ENCODE results near the gene ITGB2.

The ITGB2 gene

DNA sequence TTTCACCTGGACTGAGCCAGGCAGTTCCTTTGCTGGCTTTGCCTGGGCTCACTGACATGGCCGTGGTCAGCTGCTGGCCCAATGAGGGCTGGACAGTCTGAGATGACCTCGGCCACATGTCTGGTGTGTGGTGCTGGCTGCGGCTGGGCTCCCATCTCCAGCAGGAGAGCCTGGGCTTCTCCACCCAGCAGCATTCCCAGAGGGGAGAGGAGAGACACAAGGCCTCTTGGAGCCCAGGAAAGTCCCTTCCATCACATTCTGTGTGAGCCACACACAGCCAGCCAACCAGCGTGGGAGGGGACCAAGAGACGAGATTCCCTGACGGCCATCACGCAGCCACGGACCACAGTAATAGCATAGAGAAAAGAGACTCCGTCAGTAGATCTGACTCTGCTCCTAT, 81.7 kb downstream of the ITGB2 start:
- Histone ChIP-seq H3K36me3 (ENCODE audit: control insufficient read depth in 1 of 2, insufficient read depth in 2 of 2, low read length in 2 of 2) (no peaks in the 10 kb centered on the region), H3K14ac (ENCODE audit: low read length) (no peak overlapping the region), H3K27me3 (ENCODE audit: insufficient read depth, low read length) (no peaks in the 10 kb centered on the region), H2BK12ac (ENCODE audit: low read length) (no peak overlapping the region), H3K4me2 (ENCODE audit: low read length) (no peak overlapping the region), H2BK120ac (ENCODE audit: insufficient read depth, low read length, poor library complexity) (no peak overlapping the region), H4K8ac (ENCODE audit: low read depth, low read length) (no peak overlapping the region), H4K12ac (ENCODE audit: low read depth, low read length) (no peak overlapping the region), H3K18ac (ENCODE audit: low read length) (no peak overlapping the region), H3K23ac (ENCODE audit: low read length) (no peak overlapping the region), H3K4ac (ENCODE audit: low read depth, low read length) (no peak overlapping the region), H3K79me1 (ENCODE audit: low read length) (no peaks in the 10 kb centered on the region), H3K79me2 (ENCODE audit: control insufficient read depth, insufficient read depth, low read length, poor library complexity) (no peaks in the 10 kb centered on the region), H4K91ac (ENCODE audit: low read depth, low read length) (no peak overlapping the region), H3K4me3 (ENCODE audit: low read depth, low read length) (no peak overlapping the region), H2AK5ac (ENCODE audit: low read length) (no peak overlapping the region), H3K9ac (ENCODE audit: low read length) (no peak overlapping the region), H2AFZ (ENCODE audit: insufficient read depth, low read length, poor library complexity) (no peak overlapping the region), H2BK5ac (ENCODE audit: low read depth, low read length, poor library complexity) (no peak overlapping the region), H3K9me3 (ENCODE audit: insufficient read depth, low read depth, low read length) (no peaks in the 10 kb centered on the region), H3K27ac (ENCODE audit: low read depth, low read length) (no peak overlapping the region), H3K4me1 (ENCODE audit: control insufficient read depth in 1 of 2, insufficient read depth in 2 of 2, low read length in 2 of 2) (peaks cover 5 to 9% of the 10 kb centered on the region in 2 experiments)
- DNase-seq: no peak
- no CpG with 5 or more reads among the region's 9 CpGs for WGBS (ENCODE audit: extremely low coverage, insufficient coverage, insufficient read length)

DNA sequence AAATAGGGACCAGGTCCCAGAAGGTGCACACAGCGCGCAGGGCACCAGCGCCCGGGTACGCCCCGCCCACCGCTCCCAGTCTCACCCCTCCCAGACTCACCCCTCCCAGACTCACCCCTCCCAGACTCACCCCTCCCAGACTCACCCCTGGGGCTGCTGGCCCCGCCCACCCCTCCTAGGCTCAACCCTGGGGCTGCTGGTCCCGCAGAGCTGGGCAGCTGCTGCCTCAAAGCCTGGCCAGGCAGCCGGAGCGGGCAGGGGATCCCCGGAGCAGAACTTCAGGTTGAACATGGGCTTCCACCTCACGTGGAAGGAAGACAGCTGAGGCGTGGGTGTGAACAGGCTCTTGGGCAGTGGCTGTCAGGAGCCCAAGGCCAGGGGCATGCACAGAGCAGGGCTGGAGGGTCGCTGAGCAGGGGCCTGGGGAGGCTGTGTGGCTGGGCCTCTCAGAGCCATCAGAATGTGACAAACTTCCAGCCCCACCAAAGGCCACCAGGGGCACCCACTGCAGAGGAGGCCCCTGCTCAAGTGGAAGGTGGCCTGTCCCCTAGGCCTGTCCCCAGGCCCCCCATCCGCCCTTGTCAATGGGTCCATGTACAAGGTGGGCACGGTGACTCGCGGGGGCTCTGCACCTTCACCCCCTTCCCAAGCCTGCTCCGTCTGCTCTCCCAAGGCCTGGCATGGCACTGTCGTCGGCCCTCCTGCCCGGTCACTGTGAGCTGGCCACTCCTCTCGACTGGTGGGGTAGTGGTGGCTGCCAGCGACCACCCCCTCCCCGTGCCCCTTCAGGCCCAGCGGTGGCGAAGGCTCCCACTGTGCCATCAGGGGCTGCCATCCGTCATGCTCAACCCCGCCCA, 82.4 kb downstream of the ITGB2 start:
- Histone ChIP-seq H2AFZ (ENCODE audit: insufficient read depth, low read length, poor library complexity) (no peak overlapping the region), H3K79me1 (ENCODE audit: low read length) (no peaks in the 10 kb centered on the region), H3K4me1 (ENCODE audit: control insufficient read depth in 1 of 2, insufficient read depth in 2 of 2, low read length in 2 of 2) (peaks cover 5 to 9% of the 10 kb centered on the region in 2 experiments), H3K27ac (ENCODE audit: low read depth, low read length) (no peak overlapping the region), H3K9me3 (ENCODE audit: insufficient read depth, low read depth, low read length) (no peaks in the 10 kb centered on the region), H3K4me3 (ENCODE audit: low read depth, low read length) (no peak overlapping the region), H3K79me2 (ENCODE audit: control insufficient read depth, insufficient read depth, low read length, poor library complexity) (no peaks in the 10 kb centered on the region), H3K14ac (ENCODE audit: low read length) (no peak overlapping the region), H3K18ac (ENCODE audit: low read length) (no peak overlapping the region), H2BK12ac (ENCODE audit: low read length) (no peak overlapping the region), H2AK5ac (ENCODE audit: low read length) (peak overlapping the region; percentile 33), H3K9ac (ENCODE audit: low read length) (no peak overlapping the region), H3K23ac (ENCODE audit: low read length) (no peak overlapping the region), H2BK5ac (ENCODE audit: low read depth, low read length, poor library complexity) (no peak overlapping the region), H2BK120ac (ENCODE audit: insufficient read depth, low read length, poor library complexity) (no peak overlapping the region), H3K27me3 (ENCODE audit: insufficient read depth, low read length) (no peaks in the 10 kb centered on the region), H4K12ac (ENCODE audit: low read depth, low read length) (no peak overlapping the region), H3K4ac (ENCODE audit: low read depth, low read length) (no peak overlapping the region), H3K4me2 (ENCODE audit: low read length) (no peak overlapping the region), H4K91ac (ENCODE audit: low read depth, low read length) (no peak overlapping the region), H4K8ac (ENCODE audit: low read depth, low read length) (no peak overlapping the region), H3K36me3 (ENCODE audit: control insufficient read depth in 1 of 2, insufficient read depth in 2 of 2, low read length in 2 of 2) (no peaks in the 10 kb centered on the region)
- no CpG with 5 or more reads among the region's 30 CpGs for WGBS (ENCODE audit: extremely low coverage, insufficient coverage, insufficient read length)
- no peak for DNase-seq

DNA sequence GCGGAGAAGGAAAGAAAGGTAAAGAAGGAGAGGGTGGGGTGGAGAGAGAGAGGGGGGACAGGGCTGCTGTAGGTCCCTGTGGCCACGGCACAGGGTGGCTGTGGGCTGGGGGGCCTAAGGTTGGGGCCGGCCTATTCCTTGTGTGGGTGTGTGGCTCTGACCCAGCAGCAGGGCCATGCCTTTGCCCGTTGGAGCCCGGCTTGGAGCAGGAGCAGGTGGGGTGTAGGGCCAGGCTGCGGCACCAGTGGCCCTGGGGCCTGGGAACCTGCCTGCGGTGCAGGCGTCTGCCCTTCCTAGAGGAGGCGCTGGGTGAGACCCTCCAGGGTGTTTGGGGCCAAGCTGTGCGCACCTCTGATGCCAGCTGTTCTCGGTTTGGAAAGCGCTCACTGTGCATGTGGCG, 83.2 kb downstream of the ITGB2 start:
- H4K12ac ChIP-seq (ENCODE audit: low read depth, low read length): no peak overlapping the region
- no peak overlapping the region for H3K23ac ChIP-seq (ENCODE audit: low read length)
- no peak overlapping the region for H3K4ac ChIP-seq (ENCODE audit: low read depth, low read length)
- DNase-seq: no peak
- no peak overlapping the region for H2BK120ac ChIP-seq (ENCODE audit: insufficient read depth, low read length, poor library complexity)
- no peak overlapping the region for H3K9ac ChIP-seq (ENCODE audit: low read length)
- H2BK5ac ChIP-seq (ENCODE audit: low read depth, low read length, poor library complexity): no peak overlapping the region
- H4K91ac ChIP-seq (ENCODE audit: low read depth, low read length): no peak overlapping the region
- peak overlapping the region; percentile 52 for H2AK5ac ChIP-seq (ENCODE audit: low read length)
- H3K4me2 ChIP-seq (ENCODE audit: low read length): no peak overlapping the region
- H4K8ac ChIP-seq (ENCODE audit: low read depth, low read length): no peak overlapping the region
- peaks cover 5 to 9% of the 10 kb centered on the region in 2 experiments for H3K4me1 ChIP-seq (ENCODE audit: control insufficient read depth in 1 of 2, insufficient read depth in 2 of 2, low read length in 2 of 2)
- H3K79me2 ChIP-seq (ENCODE audit: control insufficient read depth, insufficient read depth, low read length, poor library complexity): no peaks in the 10 kb centered on the region
- H3K14ac ChIP-seq (ENCODE audit: low read length): no peak overlapping the region
- H3K27me3 ChIP-seq (ENCODE audit: insufficient read depth, low read length): no peaks in the 10 kb centered on the region
- H3K79me1 ChIP-seq (ENCODE audit: low read length): no peaks in the 10 kb centered on the region
- no peaks in the 10 kb centered on the region for H3K36me3 ChIP-seq (ENCODE audit: control insufficient read depth in 1 of 2, insufficient read depth in 2 of 2, low read length in 2 of 2)
- no peak overlapping the region for H3K27ac ChIP-seq (ENCODE audit: low read depth, low read length)
- no peak overlapping the region for H3K4me3 ChIP-seq (ENCODE audit: low read depth, low read length)
- H3K18ac ChIP-seq (ENCODE audit: low read length): no peak overlapping the region
- H3K9me3 ChIP-seq (ENCODE audit: insufficient read depth, low read depth, low read length): no peaks in the 10 kb centered on the region
- WGBS (ENCODE audit: extremely low coverage, insufficient coverage, insufficient read length): 80% methylated on average over 1 of the region's 13 CpGs
- H2BK12ac ChIP-seq (ENCODE audit: low read length): no peak overlapping the region
- H2AFZ ChIP-seq (ENCODE audit: insufficient read depth, low read length, poor library complexity): no peak overlapping the region

DNA sequence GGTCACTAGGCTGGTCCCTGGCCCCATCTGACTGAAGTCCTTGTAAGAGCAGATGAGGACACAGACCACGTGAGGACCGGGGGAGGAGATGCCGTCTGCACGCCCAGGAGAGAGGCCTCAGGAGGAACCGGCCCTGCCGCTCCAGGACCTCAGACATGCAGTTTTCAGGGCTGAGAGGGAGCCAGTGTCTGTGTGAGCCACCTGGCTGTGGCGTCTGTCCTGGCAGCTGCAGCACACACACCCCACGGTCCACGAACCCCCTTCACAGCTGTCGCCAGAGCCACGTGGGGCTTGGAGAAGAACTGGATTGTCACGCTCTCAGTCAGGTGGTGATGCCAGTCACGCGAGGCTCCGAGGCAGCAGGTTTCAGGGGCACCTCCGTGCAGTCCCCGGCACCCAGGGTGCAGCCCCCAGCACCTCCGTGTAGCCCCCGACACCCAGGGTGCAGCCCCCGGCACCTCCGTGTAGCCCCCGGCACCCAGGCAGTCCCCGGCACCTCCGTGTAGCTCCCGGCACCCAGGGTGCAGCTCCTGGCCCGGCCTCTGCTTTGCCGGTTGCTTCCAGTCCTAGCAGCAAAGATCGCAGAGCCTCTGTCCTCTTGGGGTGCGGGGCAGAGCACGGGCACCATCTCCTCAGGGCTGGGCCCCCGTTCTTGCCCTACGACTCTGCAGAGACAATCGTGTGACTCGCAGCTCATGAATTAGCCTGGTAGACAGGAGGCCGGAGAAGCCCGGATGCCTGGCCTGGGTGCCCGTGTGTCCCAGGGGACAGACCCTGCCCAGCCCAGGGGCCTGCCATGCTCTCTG, 83.8 kb downstream of the ITGB2 start:
- no peak overlapping the region for H3K27ac ChIP-seq (ENCODE audit: low read depth, low read length)
- H3K79me1 ChIP-seq (ENCODE audit: low read length): no peaks in the 10 kb centered on the region
- H3K4me3 ChIP-seq (ENCODE audit: low read depth, low read length): no peak overlapping the region
- H4K12ac ChIP-seq (ENCODE audit: low read depth, low read length): no peak overlapping the region
- DNase-seq: peak; percentile 16 to 45
- H3K9me3 ChIP-seq (ENCODE audit: insufficient read depth, low read depth, low read length): no peaks in the 10 kb centered on the region
- H3K18ac ChIP-seq (ENCODE audit: low read length): no peak overlapping the region
- peak overlapping the region; percentile 34 for H2BK12ac ChIP-seq (ENCODE audit: low read length)
- H4K91ac ChIP-seq (ENCODE audit: low read depth, low read length): no peak overlapping the region
- peaks cover 5 to 9% of the 10 kb centered on the region in 2 experiments for H3K4me1 ChIP-seq (ENCODE audit: control insufficient read depth in 1 of 2, insufficient read depth in 2 of 2, low read length in 2 of 2)
- WGBS (ENCODE audit: extremely low coverage, insufficient coverage, insufficient read length): no CpG with 5 or more reads among the region's 37 CpGs
- no peak overlapping the region for H4K8ac ChIP-seq (ENCODE audit: low read depth, low read length)
- H3K23ac ChIP-seq (ENCODE audit: low read length): no peak overlapping the region
- no peak overlapping the region for H2BK120ac ChIP-seq (ENCODE audit: insufficient read depth, low read length, poor library complexity)
- H3K9ac ChIP-seq (ENCODE audit: low read length): no peak overlapping the region
- peak overlapping the region; percentile 30 for H3K14ac ChIP-seq (ENCODE audit: low read length)
- H2BK5ac ChIP-seq (ENCODE audit: low read depth, low read length, poor library complexity): no peak overlapping the region
- H3K4ac ChIP-seq (ENCODE audit: low read depth, low read length): no peak overlapping the region
- no peak overlapping the region for H2AK5ac ChIP-seq (ENCODE audit: low read length)
- H3K27me3 ChIP-seq (ENCODE audit: insufficient read depth, low read length): no peaks in the 10 kb centered on the region
- H3K79me2 ChIP-seq (ENCODE audit: control insufficient read depth, insufficient read depth, low read length, poor library complexity): no peaks in the 10 kb centered on the region
- H2AFZ ChIP-seq (ENCODE audit: insufficient read depth, low read length, poor library complexity): peak overlapping the region; percentile 54
- no peak overlapping the region for H3K4me2 ChIP-seq (ENCODE audit: low read length)
- no peaks in the 10 kb centered on the region for H3K36me3 ChIP-seq (ENCODE audit: control insufficient read depth in 1 of 2, insufficient read depth in 2 of 2, low read length in 2 of 2)
